22Rv1 (cell line): ENCODE data around the gene LIN37.

Experiments
- CTCF ChIP-seq: fragments of 450-650 bp; IDR thresholded peaks from 2 replicates; pipeline ENCODE4 v1.5.1; 2017; ENCODE audit warnings: mild to moderate bottlenecking
- ZFX ChIP-seq: fragments of 450-650 bp; IDR thresholded peaks from 2 replicates; pipeline ENCODE4 v1.6.1; 2017; ENCODE audit warnings: antibody characterized with exemption, borderline replicate concordance

GRCh38 chr19:35732540-35733179, 15.7 kb upstream of the LIN37 start:
- TF ChIP-seq CTCF, result no peak
- TF ChIP-seq ZFX, result no peak
